HL-60 (cell line): ENCODE results near the gene YPEL1.

Experiments used
- CTCF ChIP-seq: IDR thresholded peaks from one replicate; pipeline ENCODE4 v1.5.1; 2011; ENCODE audit warnings: low read length, control low read depth, inconsistent platforms; ENCODE audit not compliant: insufficient read depth
- GABPA ChIP-seq: IDR thresholded peaks from 2 replicates; pipeline ENCODE4 v1.6.1; 2012; ENCODE audit warnings: low read depth
- POLR2AphosphoS5 ChIP-seq: IDR thresholded peaks from 2 replicates; pipeline ENCODE4 v1.6.1; 2012; ENCODE audit warnings: low read depth
- REST ChIP-seq: IDR thresholded peaks from 2 replicates; pipeline ENCODE4 v1.6.1; 2012; ENCODE audit warnings: low read depth; ENCODE audit not compliant: insufficient replicate concordance
- SPI1 ChIP-seq: IDR thresholded peaks from 2 replicates; pipeline ENCODE4 v1.6.1; 2012; ENCODE audit warnings: low read depth, mild to moderate bottlenecking, borderline replicate concordance

DNA sequence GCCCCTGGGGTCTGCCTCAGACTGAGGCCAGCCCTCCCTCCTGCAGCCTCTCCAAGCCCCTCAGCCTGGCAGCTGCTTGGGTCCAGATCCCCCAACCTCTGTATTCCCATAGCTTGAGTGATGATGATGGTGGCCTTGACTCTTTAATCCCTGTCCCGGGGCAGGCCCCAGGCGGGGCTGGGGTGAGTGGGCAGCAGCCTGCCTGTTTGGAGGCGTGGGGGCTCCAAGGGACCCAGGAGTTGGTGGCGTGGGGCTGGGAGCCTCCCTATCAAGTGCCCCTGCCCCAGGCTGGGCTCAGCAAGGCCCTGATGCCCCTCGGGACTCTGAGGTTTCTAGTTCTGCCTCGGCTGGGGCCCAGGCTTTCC, 47.3 kb downstream of the YPEL1 start:
- no peak for TF ChIP-seq CTCF
- TF ChIP-seq REST, result no peak
- TF ChIP-seq POLR2AphosphoS5, result no peak
- no peak for TF ChIP-seq GABPA
- no peak for TF ChIP-seq SPI1
